ENCODE measurements around the gene MALT1.
"Not testable (repeated sequence)": the region's sequence is repeated elsewhere in the genome, so short reads cannot be mapped to it uniquely, and the experiment has no call there.

Gene MALT1

GRCh38 chr18:58769321-58769720, 98.1 kb downstream of the MALT1 start:
- DNase-seq (ENCODE audit: extremely low spot score), result no peak
- ChIA-PET POLR2A (no interaction called here), CTCF (interaction anchor here (0.6 to 3.3 kb wide), 9 partner anchors 9 to 633 kb away, joined by 3 to 24 read pairs (median 5); no protein-coding TSS in a partner anchor)
- TF ChIP-seq BHLHE40 (IDR thresholded peaks at IDR 0.05; ENCODE audit: borderline replicate concordance) (no peak), TARDBP (IDR thresholded peaks at IDR 0.05) (no peak), FOXK2 (IDR thresholded peaks at IDR 0.05) (no peak), FOXA1 (IDR thresholded peaks at IDR 0.05) (no peak), FOXM1 (IDR thresholded peaks at IDR 0.05; ENCODE audit: borderline replicate concordance) (no peak), ELF4 (IDR thresholded peaks at IDR 0.05) (no peak)

- CTCF ChIA-PET, result interaction anchor here (3.3 kb wide), 1 partner anchor 300 kb away, joined by 24 read pairs; no protein-coding TSS in a partner anchor
- DNase-seq (ENCODE audit: extremely low spot score), result no peak
- POLR2A ChIA-PET, result no interaction called here
- TF ChIP-seq ELF4 (IDR thresholded peaks at IDR 0.05) (no peak), HDGF (IDR thresholded peaks at IDR 0.05; ENCODE audit: borderline replicate concordance) (no peak)
These were observed 99.3 kb downstream of the MALT1 start for GRCh38 chr18:58770601-58771000.

GRCh38 chr18:58772161-58772560, 100.9 kb downstream of the MALT1 start:
- ChIA-PET POLR2A (no interaction called here), CTCF (no interaction called here)
- DNase-seq (ENCODE audit: extremely low spot score), result no peak
- no peak for TF ChIP-seq FOXK2 (IDR thresholded peaks at IDR 0.05)
- no peak for TF ChIP-seq FOXM1 (IDR thresholded peaks at IDR 0.05; ENCODE audit: borderline replicate concordance)
- TF ChIP-seq TARDBP (IDR thresholded peaks at IDR 0.05), result no peak
- no peak for TF ChIP-seq LEF1 (IDR thresholded peaks at IDR 0.05; ENCODE audit: borderline replicate concordance)
- no peak for TF ChIP-seq BHLHE40 (IDR thresholded peaks at IDR 0.05; ENCODE audit: borderline replicate concordance)
- TF ChIP-seq L3MBTL2 (conservative IDR thresholded peaks at IDR 0.05), result no peak
- no peak for TF ChIP-seq HDGF (IDR thresholded peaks at IDR 0.05; ENCODE audit: borderline replicate concordance)
- TF ChIP-seq SUZ12 (IDR thresholded peaks at IDR 0.05), result no peak
- no peak for TF ChIP-seq CTBP1 (IDR thresholded peaks at IDR 0.05; ENCODE audit: borderline replicate concordance)
- no peak for TF ChIP-seq NFRKB (IDR thresholded peaks at IDR 0.05)
- no peak for TF ChIP-seq ZNF384 (IDR thresholded peaks at IDR 0.05)
- no peak for TF ChIP-seq FOXA1 (IDR thresholded peaks at IDR 0.05)

- ChIA-PET CTCF (interaction anchor here (0.7 to 1.3 kb wide), 2 partner anchors 12 kb away, joined by 3 to 5 read pairs; no protein-coding TSS in a partner anchor), POLR2A (no interaction called here)
- TF ChIP-seq TARDBP (IDR thresholded peaks at IDR 0.05) (no peak), L3MBTL2 (conservative IDR thresholded peaks at IDR 0.05) (no peak), LEF1 (IDR thresholded peaks at IDR 0.05; ENCODE audit: borderline replicate concordance) (no peak), FOXA1 (IDR thresholded peaks at IDR 0.05) (no peak), HDGF (IDR thresholded peaks at IDR 0.05; ENCODE audit: borderline replicate concordance) (no peak), ELF4 (IDR thresholded peaks at IDR 0.05) (no peak), ZNF384 (IDR thresholded peaks at IDR 0.05) (no peak), SP1 (IDR thresholded peaks at IDR 0.05) (no peak), FOXK2 (IDR thresholded peaks at IDR 0.05) (no peak), NFRKB (IDR thresholded peaks at IDR 0.05) (no peak), ARNT (IDR thresholded peaks at IDR 0.05) (no peak), BHLHE40 (IDR thresholded peaks at IDR 0.05; ENCODE audit: borderline replicate concordance) (no peak)
- TF ChIP-seq, protein P1, sequence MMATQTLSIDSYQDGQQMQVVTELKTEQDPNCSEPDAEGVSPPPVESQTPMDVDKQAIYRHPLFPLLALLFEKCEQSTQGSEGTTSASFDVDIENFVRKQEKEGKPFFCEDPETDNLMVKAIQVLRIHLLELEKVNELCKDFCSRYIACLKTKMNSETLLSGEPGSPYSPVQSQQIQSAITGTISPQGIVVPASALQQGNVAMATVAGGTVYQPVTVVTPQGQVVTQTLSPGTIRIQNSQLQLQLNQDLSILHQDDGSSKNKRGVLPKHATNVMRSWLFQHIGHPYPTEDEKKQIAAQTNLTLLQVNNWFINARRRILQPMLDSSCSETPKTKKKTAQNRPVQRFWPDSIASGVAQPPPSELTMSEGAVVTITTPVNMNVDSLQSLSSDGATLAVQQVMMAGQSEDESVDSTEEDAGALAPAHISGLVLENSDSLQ (IDR thresholded peaks at IDR 0.05), result no peak
- DNase-seq (ENCODE audit: extremely low spot score), result no peak
These were observed 104.8 kb downstream of the MALT1 start for GRCh38 chr18:58776084-58776483.

GRCh38 chr18:58776541-58776940, 105.3 kb downstream of the MALT1 start:
- ChIA-PET CTCF (interaction anchor here (1.3 to 3.2 kb wide), 2 partner anchors 8 to 12 kb away, joined by 5 to 12 read pairs; no protein-coding TSS in a partner anchor), POLR2A (interaction anchor here (1.0 kb wide), 1 partner anchor 94 kb away, joined by 3 read pairs; no protein-coding TSS in a partner anchor)
- DNase-seq (ENCODE audit: extremely low spot score), result not testable (repeated sequence)

GRCh38 chr18:58777471-58777870, 106.2 kb downstream of the MALT1 start:
- POLR2A ChIA-PET, result interaction anchor here (1.0 kb wide), 1 partner anchor 94 kb away, joined by 3 read pairs; no protein-coding TSS in a partner anchor
- DNase-seq (ENCODE audit: extremely low spot score), result no peak
- no peak for TF ChIP-seq HDGF (IDR thresholded peaks at IDR 0.05; ENCODE audit: borderline replicate concordance)
- no peak for TF ChIP-seq FOXK2 (IDR thresholded peaks at IDR 0.05)
- no peak for TF ChIP-seq SP1 (IDR thresholded peaks at IDR 0.05)
- no peak for TF ChIP-seq NFRKB (IDR thresholded peaks at IDR 0.05)
- no peak for TF ChIP-seq L3MBTL2 (conservative IDR thresholded peaks at IDR 0.05)
- CTCF ChIA-PET, result interaction anchor here (1.3 to 3.2 kb wide), 3 partner anchors 8 to 293 kb away, joined by 5 to 12 read pairs (median 6); no protein-coding TSS in a partner anchor

DNA sequence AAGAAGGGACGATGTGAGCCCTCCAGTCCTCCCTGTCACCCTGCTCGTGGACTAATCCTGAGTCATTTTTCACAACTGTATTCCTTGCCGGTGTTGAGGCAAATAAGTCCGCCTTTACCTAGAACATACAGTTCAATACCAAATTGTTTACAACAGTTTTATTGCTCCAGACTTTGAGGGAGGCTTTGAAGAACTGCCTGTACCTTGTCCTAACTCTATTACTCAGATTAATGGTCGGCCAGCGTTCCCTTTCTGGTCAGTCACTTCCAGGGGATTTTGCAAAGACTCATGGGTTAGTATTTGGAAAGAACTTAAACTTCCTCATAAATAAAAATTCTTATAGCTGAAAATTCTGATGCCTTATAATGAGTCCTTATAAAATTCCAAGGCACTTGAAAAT, 108.3 kb downstream of the MALT1 start:
- no peak for DNase-seq (ENCODE audit: extremely low spot score)
- ChIA-PET POLR2A (interaction anchor here (0.6 kb wide), 1 partner anchor 195 kb away, joined by 3 read pairs; no protein-coding TSS in a partner anchor), CTCF (interaction anchor here (0.8 to 3.2 kb wide), 2 partner anchors 10 to 815 kb away, joined by 4 to 12 read pairs; no protein-coding TSS in a partner anchor)
- TF ChIP-seq ELF4 (IDR thresholded peaks at IDR 0.05), result no peak
- TF ChIP-seq ARNT (IDR thresholded peaks at IDR 0.05), result no peak
- no peak for TF ChIP-seq FOXM1 (IDR thresholded peaks at IDR 0.05; ENCODE audit: borderline replicate concordance)
- TF ChIP-seq TARDBP (IDR thresholded peaks at IDR 0.05), result no peak
- TF ChIP-seq L3MBTL2 (conservative IDR thresholded peaks at IDR 0.05), result no peak
- no peak for TF ChIP-seq FOXA1 (IDR thresholded peaks at IDR 0.05)
- TF ChIP-seq HDGF (IDR thresholded peaks at IDR 0.05; ENCODE audit: borderline replicate concordance), result no peak
- no peak for TF ChIP-seq SP1 (IDR thresholded peaks at IDR 0.05)

DNA sequence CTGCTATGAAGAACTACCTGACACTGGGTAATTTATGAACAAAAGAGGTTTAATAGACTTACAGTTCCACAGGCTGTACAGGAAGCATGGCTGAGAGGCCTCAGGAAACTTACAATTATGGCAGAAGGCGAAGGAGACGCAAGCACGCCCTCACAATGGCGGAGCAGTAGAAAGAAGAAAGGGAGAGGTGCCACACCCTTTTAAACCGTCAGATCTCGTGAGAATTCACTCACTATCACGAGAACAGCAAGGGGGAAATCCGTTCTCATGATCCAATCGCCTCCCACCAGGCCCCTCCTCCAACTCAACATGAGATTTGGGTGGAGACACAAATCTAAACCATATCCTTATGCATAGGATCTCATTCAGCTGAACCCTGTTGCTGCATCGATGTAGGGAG, 108.8 kb downstream of the MALT1 start:
- CTCF ChIA-PET, result interaction anchor here (0.8 kb wide), 1 partner anchor 815 kb away, joined by 4 read pairs; no protein-coding TSS in a partner anchor
- no peak for TF ChIP-seq SP1 (IDR thresholded peaks at IDR 0.05)
- no peak for TF ChIP-seq TARDBP (IDR thresholded peaks at IDR 0.05)
- TF ChIP-seq FOXA1 (IDR thresholded peaks at IDR 0.05), result no peak
- TF ChIP-seq, protein P1 (IDR thresholded peaks at IDR 0.05), result no peak
- no peak for TF ChIP-seq L3MBTL2 (conservative IDR thresholded peaks at IDR 0.05)
- TF ChIP-seq LEF1 (IDR thresholded peaks at IDR 0.05; ENCODE audit: borderline replicate concordance), result no peak
- no peak for TF ChIP-seq ZNF384 (IDR thresholded peaks at IDR 0.05)
- no peak for TF ChIP-seq NFRKB (IDR thresholded peaks at IDR 0.05)
- TF ChIP-seq ELF4 (IDR thresholded peaks at IDR 0.05), result no peak
- no peak for TF ChIP-seq BHLHE40 (IDR thresholded peaks at IDR 0.05; ENCODE audit: borderline replicate concordance)
- no peak for TF ChIP-seq HDGF (IDR thresholded peaks at IDR 0.05; ENCODE audit: borderline replicate concordance)
- no peak for TF ChIP-seq SUZ12 (IDR thresholded peaks at IDR 0.05)
- TF ChIP-seq ARNT (IDR thresholded peaks at IDR 0.05), result no peak
- POLR2A ChIA-PET, result no interaction called here
- no peak for DNase-seq (ENCODE audit: extremely low spot score)
